K562 (cell line): ENCODE data around the gene MYPN. TPM values are rescaled to one million over a fixed set of nuclear protein-coding genes. Genes with fewer than 3 reads are reported as not detected.

Experiments
- ATAC-seq: fragments of 200-7000 bp; cut with Tn5 transposase; 3 replicates; pipeline ENCODE4 v1.9.1; 2020; ENCODE audit warnings: moderate library complexity
- BruUV-seq: library from RNA; stranded (reverse); fragments of 400-500 nt; replicated peaks from 2 replicates; lab custom pipeline; 2021; lab: Mats Ljungman, UMichigan
- CTCF ChIA-PET: fragments of 300-600 bp; formaldehyde crosslinking; extraction: SDS; loops from one replicate; lab custom pipeline; 2021; ENCODE audit warnings: low intra/inter-chr PET ratio; lab: Yijun Ruan, JAX
- POLR2A ChIA-PET: fragments of 300-600, 350-650 bp; sonication (Branson Sonifier 250); formaldehyde crosslinking; extraction: SDS; loops from one replicate; lab custom pipeline; 2021; ENCODE audit warnings: antibody characterized with exemption, inconsistent platforms; lab: Yijun Ruan, JAX
- DNase-seq, 4 experiments: peaks; one replicate each; pipeline versions ENCODE4 v3.0.0 to v3.0.0-alpha.2; 2011 to 2018; ENCODE audit warnings: low spot score in 3 of 4, mixed read lengths in 3 of 4; ENCODE audit errors: extremely low read depth in 1 of 4
- FAIRE-seq: peaks from 2 replicates; lab custom pipeline; 2011; peaks lifted over from hg19 to GRCh38; lab: Jason Lieb, UNC
- H2AFZ ChIP-seq: 2 replicates; pipeline ENCODE4 v1.6.0; 2011; ENCODE audit warnings: low read depth, low read length, control low read depth, inconsistent platforms
- H3K27ac ChIP-seq: fragments of 200-600 bp; 3 replicates; pipeline ENCODE4 v1.8.0; 2011; ENCODE audit warnings: low read depth, mild to moderate bottlenecking, control low read depth, inconsistent platforms, low read length, moderate library complexity, mixed read lengths; ENCODE audit errors: extremely low read depth
- H3K27me3 ChIP-seq, 2 experiments: fragments of 300-600 bp in 1 of 2; 2 replicates in 1 of 2; 3 replicates in 1 of 2; pipeline versions ENCODE4 v1.6.0 to v1.8.0; 2011; ENCODE audit warnings: inconsistent platforms in 2 of 2, low read length in 2 of 2, mild to moderate bottlenecking in 1 of 2, mixed read lengths in 1 of 2, moderate library complexity in 1 of 2; ENCODE audit not compliant: control insufficient read depth in 2 of 2, insufficient read depth in 2 of 2
- H3K36me3 ChIP-seq: fragments of 300-600 bp; 3 replicates; pipeline ENCODE4 v1.8.0; 2011; ENCODE audit warnings: mild to moderate bottlenecking, low read length, inconsistent platforms; ENCODE audit not compliant: control insufficient read depth, insufficient read depth
- H3K4me1 ChIP-seq, 2 experiments: fragments of 200-600 bp in 1 of 2; replicated peaks in 1 of 2; 2 replicates in 1 of 2; 3 replicates in 1 of 2; pipeline versions ENCODE4 v1.5.1 to v1.8.0; 2011; ENCODE audit warnings: inconsistent platforms in 2 of 2, low read length in 2 of 2, mild to moderate bottlenecking in 1 of 2, mixed read lengths in 1 of 2, moderate library complexity in 1 of 2; ENCODE audit not compliant: control insufficient read depth in 2 of 2, insufficient read depth in 2 of 2
- H3K4me2 ChIP-seq: 2 replicates; pipeline ENCODE4 v1.6.1; 2011; ENCODE audit warnings: low read length, control low read depth, inconsistent platforms, mixed read lengths; ENCODE audit not compliant: insufficient read depth
- H3K4me3 ChIP-seq: fragments of 200-600 bp; sonication (generic), shearing (Covaris generic); 2 replicates; pipeline ENCODE4 v1.5.1; 2016; ENCODE audit warnings: control low read depth, inconsistent platforms
- H3K79me2 ChIP-seq: fragments of 200-600 bp; 3 replicates; pipeline ENCODE4 v1.8.0; 2011; ENCODE audit warnings: low read length, inconsistent platforms; ENCODE audit not compliant: control insufficient read depth, insufficient read depth
- H3K9ac ChIP-seq, 2 experiments: 2 replicates each; pipeline versions ENCODE4 v1.6.0 to v1.6.1; 2011; ENCODE audit warnings: low read depth in 2 of 2, low read length in 2 of 2, control low read depth in 1 of 2, inconsistent platforms in 1 of 2, mild to moderate bottlenecking in 1 of 2, mixed read lengths in 1 of 2; ENCODE audit not compliant: insufficient read depth in 1 of 2
- H3K9me1 ChIP-seq: one replicate; pipeline ENCODE4 v1.6.0; 2011; ENCODE audit warnings: inconsistent platforms, mild to moderate bottlenecking, low read length, moderate library complexity; ENCODE audit not compliant: control insufficient read depth, insufficient read depth
- H3K9me3 ChIP-seq: replicated peaks from 2 replicates; pipeline ENCODE4 v1.5.1; 2011; ENCODE audit warnings: low read depth, low read length, inconsistent platforms; ENCODE audit not compliant: control insufficient read depth, insufficient read depth
- H4K20me1 ChIP-seq: replicated peaks from 2 replicates; pipeline ENCODE4 v1.6.1; 2011; ENCODE audit warnings: low read length, inconsistent platforms, mixed read lengths; ENCODE audit not compliant: control insufficient read depth, insufficient read depth
- ATF4 ChIP-seq: fragments of 450-650 bp; formaldehyde crosslinking; IDR thresholded peaks from 2 replicates; pipeline ENCODE4 v1.4.0; 2022; ENCODE audit warnings: mild to moderate bottlenecking, moderate library complexity
- C11orf30 ChIP-seq: fragments of 450-650 bp; IDR thresholded peaks from 2 replicates; pipeline ENCODE4 v1.6.1; 2016; ENCODE audit warnings: low read depth, mild to moderate bottlenecking
- E2F3 ChIP-seq: fragments of 250-450 bp; sonication (Bioruptor Pico); IDR thresholded peaks from 2 replicates; pipeline ENCODE4 v1.4.0; 2020; ENCODE audit warnings: mild to moderate bottlenecking
- FOXP1 ChIP-seq: sonication (generic); formaldehyde crosslinking; IDR thresholded peaks from 2 replicates; pipeline ENCODE4 v1.8.0; 2022; ENCODE audit warnings: mild to moderate bottlenecking, missing genetic modification reagents
- HNRNPH1 ChIP-seq: fragments of 200-400 bp; formaldehyde crosslinking; optimal IDR thresholded peaks from 2 replicates; pipeline ENCODE3; 2017; ENCODE audit warnings: low read depth, mild to moderate bottlenecking, low read length, moderate library complexity
- KHSRP ChIP-seq: fragments of 450-650 bp; IDR thresholded peaks from 2 replicates; pipeline ENCODE4 v1.6.1; 2017
- POLR2AphosphoS5 ChIP-seq: IDR thresholded peaks from 2 replicates; pipeline ENCODE4 v1.6.1; 2011; ENCODE audit warnings: mild to moderate bottlenecking, low read depth, low read length, moderate library complexity; ENCODE audit not compliant: control insufficient read depth, insufficient read depth
- RBM17 ChIP-seq: fragments of 200-400 bp; formaldehyde crosslinking; IDR thresholded peaks from 2 replicates; pipeline ENCODE4 v1.6.1; 2017; ENCODE audit warnings: low read depth, mild to moderate bottlenecking, low read length, borderline replicate concordance
- SRSF3 ChIP-seq: fragments of 200-400 bp; formaldehyde crosslinking; IDR thresholded peaks from 2 replicates; pipeline ENCODE4 v1.6.1; 2016; ENCODE audit warnings: mild to moderate bottlenecking, low read length, moderate library complexity; ENCODE audit not compliant: insufficient read depth
- ZKSCAN1 ChIP-seq: fragments of 150-350 bp; IDR thresholded peaks from 2 replicates; pipeline ENCODE4 v1.6.1; 2016; ENCODE audit warnings: low read depth, low read length
- ZNF3 ChIP-seq: fragments of 250-450 bp; sonication (Bioruptor Pico); IDR thresholded peaks from 2 replicates; pipeline ENCODE4 v1.5.0; 2021; ENCODE audit warnings: mild to moderate bottlenecking, moderate library complexity
- ZNF609 ChIP-seq: sonication (generic); formaldehyde crosslinking; IDR thresholded peaks from 2 replicates; pipeline ENCODE4 v1.8.1; 2023; ENCODE audit warnings: missing genetic modification reagents, mild to moderate bottlenecking, borderline replicate concordance
- WGBS: fragments of 100-300 bp; shearing (Covaris generic); methylation state at CpG from one replicate; pipeline ENCODE4 v1.1.6; 2016; ENCODE audit warnings: low coverage, mixed read lengths; ENCODE audit not compliant: insufficient coverage; ENCODE audit errors: missing lambda C conversion rate; 5-methylcytosine and 5-hydroxymethylcytosine counted together
- in situ Hi-C: fragments of 300-500 bp; cut with MboI; formaldehyde crosslinking; loops from 4 replicates; pipeline ENCODE4 v1.15.0; 2018; ENCODE audit warnings: inconsistent platforms, mixed read lengths
- intact Hi-C: fragments of 100-400 bp; cut with micrococcal nuclease; formaldehyde crosslinking; loops from 2 replicates; pipeline ENCODE4 v1.14.2; 2022
- polyA plus RNA-seq, 8 experiments: library from polyadenylated mRNA; depleted of rRNA in 4 of 8; stranded (reverse) in 5 of 8; unstranded in 3 of 8; fragments of >200 nt; fragmentation: Nextera tagmentation in 2 of 8; fragmentation: Illumina TruSeq in 1 of 8; extraction: Ambion mirVana in 2 of 8; extraction: Trizol in 1 of 8; gene quantifications; 2 replicates each; pipeline versions ENCODE4 v1.2.1 to v1.2.3, GENCODE V29; 2011 to 2014; ENCODE audit warnings: inconsistent platforms in 1 of 8, missing spikeins in 1 of 8
- total RNA-seq, 7 experiments: library from RNA; depleted of rRNA in 6 of 7; stranded (reverse); fragments of >200 nt in 6 of 7; fragmentation: Illumina TruSeq in 2 of 7; extraction: Trizol in 2 of 7; gene quantifications; 2 replicates each; pipeline versions ENCODE4 v1.2.1 to v1.2.3, GENCODE V29; 2011 to 2021; ENCODE audit warnings: low replicate concordance in 1 of 7
- TF ChIP-seq, protein P1 (sequence below), 3 experiments: IDR thresholded peaks in 2 of 3; conservative IDR thresholded peaks in 1 of 3; 2 replicates each; pipeline ENCODE4 v1.5.1; 2011 to 2012; ENCODE audit warnings: low read length in 3 of 3, mild to moderate bottlenecking in 3 of 3, control low read depth in 2 of 3, improper control_type of control experiment in 1 of 3, inconsistent platforms in 1 of 3, low read depth in 1 of 3, mixed read lengths in 1 of 3, moderate library complexity in 1 of 3; ENCODE audit not compliant: insufficient read depth in 2 of 3

The MYPN gene
- total and polyA plus RNA-seq, 9 of the 15 experiments (the other 6 are each of a cell fraction or from before 2014, with no cell fraction given): not detected

- in situ Hi-C loops: no loop called here
- TF ChIP-seq, protein P1, sequence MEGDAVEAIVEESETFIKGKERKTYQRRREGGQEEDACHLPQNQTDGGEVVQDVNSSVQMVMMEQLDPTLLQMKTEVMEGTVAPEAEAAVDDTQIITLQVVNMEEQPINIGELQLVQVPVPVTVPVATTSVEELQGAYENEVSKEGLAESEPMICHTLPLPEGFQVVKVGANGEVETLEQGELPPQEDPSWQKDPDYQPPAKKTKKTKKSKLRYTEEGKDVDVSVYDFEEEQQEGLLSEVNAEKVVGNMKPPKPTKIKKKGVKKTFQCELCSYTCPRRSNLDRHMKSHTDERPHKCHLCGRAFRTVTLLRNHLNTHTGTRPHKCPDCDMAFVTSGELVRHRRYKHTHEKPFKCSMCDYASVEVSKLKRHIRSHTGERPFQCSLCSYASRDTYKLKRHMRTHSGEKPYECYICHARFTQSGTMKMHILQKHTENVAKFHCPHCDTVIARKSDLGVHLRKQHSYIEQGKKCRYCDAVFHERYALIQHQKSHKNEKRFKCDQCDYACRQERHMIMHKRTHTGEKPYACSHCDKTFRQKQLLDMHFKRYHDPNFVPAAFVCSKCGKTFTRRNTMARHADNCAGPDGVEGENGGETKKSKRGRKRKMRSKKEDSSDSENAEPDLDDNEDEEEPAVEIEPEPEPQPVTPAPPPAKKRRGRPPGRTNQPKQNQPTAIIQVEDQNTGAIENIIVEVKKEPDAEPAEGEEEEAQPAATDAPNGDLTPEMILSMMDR (IDR thresholded peaks at IDR 0.05 in 2 of 3, conservative IDR thresholded peaks at IDR 0.05 in 1 of 3; ENCODE audit: insufficient read depth in 2 of 3, low read depth in 1 of 3, low read length in 3 of 3): no peak
- TF ChIP-seq ZNF3 (CRISPR knock-in tag): no peak
- peak; percentile 10; the same call in 1 of the 2 replicates for TF ChIP-seq ATF4 (CRISPR knock-in tag)
- TF ChIP-seq HNRNPH1: no peak
- TF ChIP-seq ZNF609 (CRISPR knock-in tag): peak; percentile 52; the same call in 1 of the 2 replicates
- peak; percentile 81 for TF ChIP-seq POLR2AphosphoS5
- TF ChIP-seq ZKSCAN1: peak; percentile 29; the same call in 1 of the 2 replicates
- no peak; the same call in 1 of the 2 replicates for TF ChIP-seq E2F3
- TF ChIP-seq RBM17: no peak
- no peak for TF ChIP-seq C11orf30
- TF ChIP-seq KHSRP: no peak
- no peak for TF ChIP-seq FOXP1 (CRISPR knock-in tag)
- TF ChIP-seq SRSF3: no peak
Measured at GRCh38 chr10:68074775-68075549, 34.3 kb upstream of the MYPN start, which contains the start of gene HERC4. TSS of gene HERC4 (minus strand) at chr10:68075283. CDS start at chr10:68073108, 2,175 bp downstream.

More at GRCh38 chr10:68074775-68075549, 34.3 kb upstream of the MYPN start, which contains the start of gene HERC4:
- Histone ChIP-seq H2AFZ (peak within 1 kb of the TSS; percentile 100), H3K4me2 (peak within 1 kb of the TSS; percentile 95), H4K20me1 (no peaks in the 10 kb centered on the region), H3K9me3 (peaks cover 2% of the 10 kb centered on the region; the same call in 1 of the 2 replicates), H3K9me1 (no peaks in the 10 kb centered on the region), H3K27ac (peak within 1 kb of the TSS; percentile 95), H3K27me3 (no peaks in the 10 kb centered on the region), H3K4me1 (peaks cover 7 to 9% of the 10 kb centered on the region in 2 experiments; a peak in 4 of 5 replicates), H3K4me3 (peak within 1 kb of the TSS; percentile 99), H3K36me3 (peaks cover 19% of the 10 kb centered on the region), H3K9ac (peak within 1 kb of the TSS; percentile 94 to 100), H3K79me2 (peaks cover 46% of the 10 kb centered on the region)
- ATAC-seq (peak; percentile 96), FAIRE-seq (peak; percentile 88), DNase-seq (peak; percentile 97 to 99 (median 98))
- ChIA-PET POLR2A (interaction anchor here (0.7 to 1.0 kb wide), 2 partner anchors 9 to 19 kb away, joined by 3 read pairs; no protein-coding TSS in a partner anchor), CTCF (interaction anchor here (0.6 kb wide), 2 partner anchors 236 to 1130 kb away, joined by 3 read pairs; no protein-coding TSS in a partner anchor)
- intact Hi-C loops: loop anchor here (10.0 kb wide), 2 partner anchors 190 to 290 kb away; partner anchors contain the start of gene SIRT1
- no TSS peak for BruUV-seq
- WGBS: under 1% methylated on average over 38 of the region's 64 CpGs
